Endothelial cell of umbilical vein (primary cell): ENCODE measurements around the gene NEK4. TPM values are rescaled to one million over a fixed set of nuclear protein-coding genes. Genes with fewer than 3 reads are reported as not detected.

Experiments
- BruUV-seq: library from RNA; stranded (reverse); fragments of 400-500 nt; replicated peaks from 2 replicates; lab custom pipeline; 2021; lab: Mats Ljungman, UMichigan
- CTCF ChIA-PET: fragments of 300-600, 350-600 bp; sonication (Branson Sonifier 250); formaldehyde crosslinking; loops from one replicate; lab custom pipeline; 2021; ENCODE audit warnings: antibody characterized with exemption, inconsistent platforms; lab: Charles Lee
- POLR2A ChIA-PET: fragments of 300-600, 350-600 bp; sonication (Branson Sonifier 250); formaldehyde crosslinking; loops from one replicate; lab custom pipeline; 2021; ENCODE audit warnings: antibody characterized with exemption, inconsistent platforms; lab: Charles Lee
- DNase-seq: peaks from one replicate; pipeline ENCODE4 v3.0.0-alpha.2; 2011; ENCODE audit warnings: low read depth, low spot score
- FAIRE-seq: peaks from 2 replicates; lab custom pipeline; 2011; peaks lifted over from hg19 to GRCh38; lab: Jason Lieb, UNC
- H2AFZ ChIP-seq: 2 replicates; pipeline ENCODE4 v1.6.0; 2012; ENCODE audit warnings: low read depth, low read length, control low read depth, inconsistent platforms
- H3K27ac ChIP-seq: 2 replicates; pipeline ENCODE4 v1.5.1; 2011; ENCODE audit warnings: low read depth, mild to moderate bottlenecking, control low read depth, low read length, moderate library complexity; ENCODE audit not compliant: insufficient read depth
- H3K27me3 ChIP-seq, 2 experiments: 2 replicates each; pipeline versions ENCODE4 v1.6.0 to v1.6.1; 2011; ENCODE audit warnings: low read length in 2 of 2, mixed read lengths in 1 of 2; ENCODE audit not compliant: control insufficient read depth in 2 of 2, insufficient read depth in 2 of 2
- H3K36me3 ChIP-seq, 2 experiments: 2 replicates in 1 of 2; 3 replicates in 1 of 2; pipeline ENCODE4 v1.5.1; 2011; ENCODE audit warnings: low read length in 2 of 2, mild to moderate bottlenecking in 1 of 2, moderate library complexity in 1 of 2; ENCODE audit not compliant: control insufficient read depth in 2 of 2, insufficient read depth in 2 of 2; ENCODE audit errors: extremely low read depth in 1 of 2
- H3K4me1 ChIP-seq: 3 replicates; pipeline ENCODE4 v1.5.1; 2011; ENCODE audit warnings: mild to moderate bottlenecking, low read length; ENCODE audit not compliant: control insufficient read depth, insufficient read depth; ENCODE audit errors: extremely low read depth
- H3K4me2 ChIP-seq: 2 replicates; pipeline ENCODE4 v1.6.1; 2011; ENCODE audit warnings: low read length, control low read depth, mixed read lengths; ENCODE audit not compliant: insufficient read depth
- H3K4me3 ChIP-seq, 3 experiments: fragments of 200-600 bp in 1 of 3; sonication (generic), shearing (Covaris generic) in 1 of 3; replicated peaks in 1 of 3; 2 replicates each; pipeline ENCODE4 v1.5.1; 2011 to 2016; ENCODE audit warnings: control low read depth in 3 of 3, low read length in 3 of 3, mild to moderate bottlenecking in 2 of 3, inconsistent platforms in 1 of 3, low read depth in 1 of 3, moderate library complexity in 1 of 3; ENCODE audit not compliant: insufficient read depth in 1 of 3
- H3K79me2 ChIP-seq: 2 replicates; pipeline ENCODE4 v1.6.0; 2012; ENCODE audit warnings: low read length, inconsistent platforms; ENCODE audit not compliant: control insufficient read depth, insufficient read depth
- H3K9ac ChIP-seq: replicated peaks from 2 replicates; pipeline ENCODE3; 2011; ENCODE audit warnings: low read length, control low read depth; ENCODE audit not compliant: insufficient read depth; ENCODE audit errors: extremely low read depth
- H3K9me1 ChIP-seq: replicated peaks from 3 replicates; pipeline ENCODE4 v1.6.0; 2011; ENCODE audit warnings: mild to moderate bottlenecking, low read length; ENCODE audit not compliant: control insufficient read depth, insufficient read depth; ENCODE audit errors: extremely low read depth
- H3K9me3 ChIP-seq: replicated peaks from 2 replicates; pipeline ENCODE4 v1.5.1; 2012; ENCODE audit warnings: low read length, inconsistent platforms; ENCODE audit not compliant: control insufficient read depth, insufficient read depth
- H4K20me1 ChIP-seq: replicated peaks from 2 replicates; pipeline ENCODE3; 2011; ENCODE audit warnings: mild to moderate bottlenecking, low read length; ENCODE audit not compliant: control insufficient read depth, insufficient read depth; ENCODE audit errors: extremely low read depth
- CTCF ChIP-seq, 2 donors: IDR thresholded peaks; 1 replicate in 1 of 2; 2 replicates in 1 of 2; pipeline ENCODE4 v1.5.1; 2011; ENCODE audit warnings: low read length in 2 of 2, mild to moderate bottlenecking in 2 of 2, moderate library complexity in 2 of 2, control low read depth in 1 of 2, inconsistent platforms in 1 of 2, low read depth in 1 of 2; ENCODE audit not compliant: insufficient read depth in 1 of 2; ENCODE audit errors: extremely low read depth in 1 of 2
- EZH2 ChIP-seq: IDR thresholded peaks from 2 replicates; pipeline ENCODE4 v1.6.1; 2012; ENCODE audit warnings: borderline replicate concordance, low read depth, mild to moderate bottlenecking, moderate library complexity, low read length, inconsistent platforms; ENCODE audit not compliant: severe bottlenecking
- FOS ChIP-seq: IDR thresholded peaks from 2 replicates; pipeline ENCODE4 v1.6.1; 2011; ENCODE audit warnings: mild to moderate bottlenecking, low read length, moderate library complexity, borderline replicate concordance; ENCODE audit not compliant: insufficient read depth
- GATA2 ChIP-seq: IDR thresholded peaks from 2 replicates; pipeline ENCODE4 v1.7.0; 2011; ENCODE audit warnings: low read depth, mild to moderate bottlenecking, moderate library complexity, mixed read lengths, low read length; ENCODE audit not compliant: insufficient read length, insufficient read depth
- JUN ChIP-seq: IDR thresholded peaks from 2 replicates; pipeline ENCODE4 v1.6.1; 2011; ENCODE audit warnings: borderline replicate concordance, low read depth; ENCODE audit not compliant: insufficient read length, insufficient read depth
- MAX ChIP-seq: IDR thresholded peaks from 2 replicates; pipeline ENCODE4 v1.6.1; 2011; ENCODE audit not compliant: insufficient read depth, insufficient read length
- MYC ChIP-seq: IDR thresholded peaks from one replicate; pipeline ENCODE4 v1.6.1; 2011; ENCODE audit warnings: mild to moderate bottlenecking, low read depth, low read length
- POLR2A ChIP-seq: IDR thresholded peaks from 2 replicates; pipeline ENCODE4 v1.6.1; 2012; ENCODE audit warnings: low read depth, mild to moderate bottlenecking, control low read depth, low read length
- POLR2AphosphoS5 ChIP-seq: IDR thresholded peaks from 2 replicates; pipeline ENCODE4 v1.6.1; 2012; ENCODE audit warnings: low read depth, mild to moderate bottlenecking, control low read depth, low read length, moderate library complexity; ENCODE audit not compliant: insufficient read depth
- dilution Hi-C: fragments of 300-500 bp; cut with MboI; formaldehyde crosslinking; loops from one replicate; pipeline ENCODE4 v1.15.0; 2019; ENCODE audit warnings: low sequenced_read_pairs; ENCODE audit not compliant: extremely low pct_ligation_motif_present
- intact Hi-C: fragments of 100-400 bp; cut with micrococcal nuclease; formaldehyde crosslinking; loops from one replicate; pipeline ENCODE4 v1.10.0; 2022
- polyA plus RNA-seq, 4 experiments: library from polyadenylated mRNA; depleted of rRNA in 3 of 4; stranded (reverse) in 3 of 4; unstranded in 1 of 4; fragments of >200 nt; gene quantifications; 2 replicates each; pipeline versions ENCODE4 v1.2.1 to v1.2.3, GENCODE V29; 2011 to 2012; ENCODE audit warnings: missing spikeins in 1 of 4
- total RNA-seq: library from RNA; stranded (reverse); gene quantifications from 2 replicates; pipeline ENCODE4 v1.2.3, GENCODE V29; 2021

NEK4 gene
- total and polyA plus RNA-seq, 2 donors (not counting 3 experiments of a cell fraction or from before 2014, with no cell fraction given) = 4.4 to 20.8 TPM

- peak overlapping the region; percentile 98 for H3K4me2 ChIP-seq
- peak overlapping the region; percentile 34 to 81 (median 73) for H3K4me3 ChIP-seq
- TSS peak; percentile 52 for BruUV-seq
- no peak for DNase-seq
- TF ChIP-seq MYC = no peak
- no peak for TF ChIP-seq FOS
- no peak for TF ChIP-seq GATA2
- no peak for TF ChIP-seq MAX
- no peak for TF ChIP-seq POLR2AphosphoS5
- TF ChIP-seq CTCF (IDR thresholded peaks at IDR 0.05; ENCODE audit: extremely low read depth in 1 of 2, insufficient read depth in 1 of 2, low read depth in 1 of 2, low read length in 2 of 2) = no peak
- no peak for TF ChIP-seq JUN
- no peak for TF ChIP-seq EZH2
- no peak for TF ChIP-seq POLR2A
- ChIA-PET POLR2A (no interaction called here), CTCF (interaction anchor here (0.9 to 1.6 kb wide), 2 partner anchors 27 to 51 kb away, joined by 3 to 11 read pairs; no protein-coding TSS in a partner anchor)
- H3K9me3 ChIP-seq = no peaks in the 10 kb centered on the region
- H3K27ac ChIP-seq = no peak overlapping the region
- dilution Hi-C loops (no loop called here), intact Hi-C loops (no loop called here)
- H3K79me2 ChIP-seq = peaks cover 13% of the 10 kb centered on the region
- peaks cover 12% of the 10 kb centered on the region for H3K4me1 ChIP-seq
- no peaks in the 10 kb centered on the region for H4K20me1 ChIP-seq
- H2AFZ ChIP-seq = peak overlapping the region; percentile 91
- H3K9me1 ChIP-seq = no peaks in the 10 kb centered on the region
- no peaks in the 10 kb centered on the region for H3K27me3 ChIP-seq
- peaks cover 3 to 8% of the 10 kb centered on the region in 2 experiments for H3K36me3 ChIP-seq
- peak overlapping the region; percentile 67 for H3K9ac ChIP-seq
- FAIRE-seq = no peak
Observed at GRCh38 chr3:52769786-52770455, 819 bp downstream of the NEK4 start.
